GM12878 (cell line): ENCODE measurements around the gene EPHB1.

Experiments used
- BCL11A ChIP-seq: IDR thresholded peaks from 2 replicates; pipeline ENCODE4 v1.6.1; 2011; ENCODE audit warnings: low read depth, low read length
- CHD2 ChIP-seq: IDR thresholded peaks from 2 replicates; pipeline ENCODE4 v1.6.1; 2011; ENCODE audit warnings: low read depth, low read length, improper control_type of control experiment, borderline replicate concordance
- CTCF ChIP-seq, 3 experiments: IDR thresholded peaks in 2 of 3; conservative IDR thresholded peaks in 1 of 3; 2 replicates each; pipeline ENCODE4 v1.5.1; 2011; ENCODE audit warnings: low read depth in 3 of 3, low read length in 3 of 3, mild to moderate bottlenecking in 3 of 3, control low read depth in 2 of 3, moderate library complexity in 2 of 3, inconsistent platforms in 1 of 3, mixed read lengths in 1 of 3; ENCODE audit not compliant: control insufficient read depth in 2 of 3, insufficient read depth in 1 of 3; ENCODE audit errors: extremely low read depth in 1 of 3
- EGR1 ChIP-seq, 2 experiments: IDR thresholded peaks; 1 replicate in 1 of 2; 2 replicates in 1 of 2; pipeline ENCODE4 v1.6.1; 2011 to 2012; ENCODE audit warnings: low read depth in 2 of 2, low read length in 2 of 2, borderline replicate concordance in 1 of 2, mild to moderate bottlenecking in 1 of 2, moderate library complexity in 1 of 2
- FOXK2 ChIP-seq: fragments of 450-650 bp; IDR thresholded peaks from 2 replicates; pipeline ENCODE4 v1.6.1; 2017; ENCODE audit warnings: mild to moderate bottlenecking, moderate library complexity
- GABPA ChIP-seq: IDR thresholded peaks from 2 replicates; pipeline ENCODE4 v1.6.1; 2014; ENCODE audit warnings: antibody characterized with exemption, low read depth, mild to moderate bottlenecking, inconsistent platforms
- POLR2A ChIP-seq: IDR thresholded peaks from 2 replicates; pipeline ENCODE4 v1.6.1; 2011; ENCODE audit warnings: low read depth, mild to moderate bottlenecking, low read length
- RAD21 ChIP-seq: IDR thresholded peaks from 2 replicates; pipeline ENCODE4 v1.6.1; 2011; ENCODE audit warnings: mild to moderate bottlenecking, low read depth, low read length, moderate library complexity; ENCODE audit not compliant: insufficient read depth
- SMARCA5 ChIP-seq: fragments of 450-650 bp; IDR thresholded peaks from 2 replicates; pipeline ENCODE4 v1.6.1; 2017; ENCODE audit warnings: mild to moderate bottlenecking
- TARDBP ChIP-seq: IDR thresholded peaks from 2 replicates; pipeline ENCODE4 v1.6.1; 2016; ENCODE audit warnings: borderline replicate concordance
- ZNF274 ChIP-seq: IDR thresholded peaks from one replicate; pipeline ENCODE4 v1.8.0; 2011; ENCODE audit not compliant: insufficient read length, insufficient read depth

GRCh38 chr3:135018149-135018923 lies 223.3 kb downstream of the EPHB1 start:
- TF ChIP-seq CTCF (IDR thresholded peaks at IDR 0.05 in 2 of 3, conservative IDR thresholded peaks at IDR 0.05 in 1 of 3; ENCODE audit: control insufficient read depth in 2 of 3, extremely low read depth in 1 of 3, insufficient read depth in 1 of 3, low read depth in 3 of 3, low read length in 3 of 3) (no peak), EGR1 (IDR thresholded peaks at IDR 0.05; ENCODE audit: borderline replicate concordance in 1 of 2, low read depth in 2 of 2, low read length in 2 of 2) (no peak), CHD2 (no peak), GABPA (no peak), SMARCA5 (no peak), FOXK2 (no peak), BCL11A (no peak), ZNF274 (no peak), TARDBP (no peak), RAD21 (no peak), POLR2A (no peak)
